ENCODE results near the gene FIP1L1. TPM values are rescaled to one million over a fixed set of nuclear protein-coding genes. Genes with fewer than 3 reads are reported as not detected.

FIP1L1 gene
- total RNA-seq, 2 experiments from 2014 or later: 50.9 to 53.1 TPM

DNA sequence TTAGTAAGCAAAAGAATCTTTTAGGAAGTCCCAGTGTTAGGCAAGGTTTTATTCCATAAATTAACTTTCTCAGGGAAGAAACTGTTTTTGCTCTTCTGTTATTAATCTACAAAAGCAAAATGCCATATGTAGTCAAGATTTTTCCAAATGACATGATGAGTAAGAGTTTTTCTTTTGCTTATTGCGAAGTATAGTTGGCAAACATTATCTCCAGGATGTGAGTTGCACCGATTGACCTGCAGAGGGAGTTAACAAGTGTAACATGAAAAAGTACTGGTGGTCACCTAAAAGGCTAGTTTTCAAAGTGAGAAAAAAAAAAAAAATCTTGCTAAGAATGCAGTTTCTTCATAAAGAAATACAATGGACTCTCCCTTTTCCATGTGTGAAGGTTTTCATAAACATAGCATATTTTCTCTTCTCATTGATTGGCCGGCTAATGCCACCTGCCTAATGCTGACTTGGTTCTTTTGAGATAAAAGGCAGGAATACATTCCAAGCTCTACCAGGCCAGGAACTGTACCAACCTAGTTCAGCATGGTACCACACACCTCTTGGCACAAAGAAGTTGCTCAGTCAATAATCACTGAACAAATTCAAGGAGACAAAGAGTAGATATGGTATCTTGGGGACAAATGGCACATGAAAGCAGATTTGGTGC is 113.7 kb downstream of the FIP1L1 start:
- intact Hi-C loops (cut with DNase I, micrococcal nuclease): no loop called here
- no peak for TF ChIP-seq CTCF (IDR thresholded peaks at IDR 0.05)
- no peak overlapping the region for H3K27ac ChIP-seq (ENCODE audit: low read depth in 1 of 2, low read length in 2 of 2)
- H3K27me3 ChIP-seq (ENCODE audit: control insufficient read depth in 1 of 2, insufficient read depth in 2 of 2, low read length in 2 of 2): peaks cover 0 to 10% of the 10 kb centered on the region in 2 experiments
- no peak for ATAC-seq (ENCODE audit: poor library complexity)
- no peaks in the 10 kb centered on the region for H3K4me1 ChIP-seq (ENCODE audit: insufficient read depth, low read length)
- Mint-ChIP-seq H3K27ac (no peak overlapping the region), H3K36me3 (ENCODE audit: low read depth) (no peaks in the 10 kb centered on the region), H3K4me3 (no peak overlapping the region), H3K9me3 (no peaks in the 10 kb centered on the region), H3K27me3 (peaks cover 14% of the 10 kb centered on the region), H3K4me1 (ENCODE audit: low read depth) (no peaks in the 10 kb centered on the region)
- peaks cover 0 to 2% of the 10 kb centered on the region in 2 experiments for H3K9me3 ChIP-seq (ENCODE audit: control insufficient read depth in 1 of 2, insufficient read depth in 1 of 2, low read length in 2 of 2)
- no peaks in the 10 kb centered on the region for H3K36me3 ChIP-seq (ENCODE audit: insufficient read depth, low read length)
- POLR2A ChIA-PET: no interaction called here
- DNase-seq: no peak
- CTCF ChIA-PET: no interaction called here
- no peak overlapping the region for H3K4me3 ChIP-seq (ENCODE audit: low read length)

DNA sequence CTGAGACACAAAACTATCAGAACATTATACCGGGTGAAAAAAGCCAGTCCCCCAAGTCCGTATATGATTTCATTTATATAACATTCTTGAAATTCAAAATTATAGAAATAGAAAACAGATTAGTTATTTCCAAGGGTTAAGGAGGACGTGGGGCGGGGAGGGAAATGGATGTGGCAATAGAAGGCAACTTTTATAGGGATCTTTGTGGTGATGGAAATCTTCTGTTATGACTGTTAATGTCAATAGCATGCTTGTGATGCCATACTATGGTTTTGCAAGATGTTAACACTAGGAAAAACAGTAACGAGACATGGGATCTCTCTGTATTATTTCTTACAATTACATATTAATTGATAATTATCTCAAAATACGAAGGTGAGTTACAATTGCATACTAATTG is 117.4 kb downstream of the FIP1L1 start:
- Histone ChIP-seq H3K27ac (ENCODE audit: low read depth in 1 of 2, low read length in 2 of 2) (no peak overlapping the region), H3K9me3 (ENCODE audit: control insufficient read depth in 1 of 2, insufficient read depth in 1 of 2, low read length in 2 of 2) (no peaks in the 10 kb centered on the region), H3K4me3 (ENCODE audit: low read length) (no peak overlapping the region), H3K4me1 (ENCODE audit: insufficient read depth, low read length) (no peaks in the 10 kb centered on the region), H3K36me3 (ENCODE audit: insufficient read depth, low read length) (no peaks in the 10 kb centered on the region), H3K27me3 (ENCODE audit: control insufficient read depth in 1 of 2, insufficient read depth in 2 of 2, low read length in 2 of 2) (no peaks in the 10 kb centered on the region)
- Mint-ChIP-seq H3K27me3 (no peaks in the 10 kb centered on the region), H3K36me3 (ENCODE audit: low read depth) (no peaks in the 10 kb centered on the region), H3K4me1 (ENCODE audit: low read depth) (no peaks in the 10 kb centered on the region), H3K9me3 (no peaks in the 10 kb centered on the region), H3K4me3 (no peak overlapping the region), H3K27ac (no peak overlapping the region)
- no peak for TF ChIP-seq CTCF (IDR thresholded peaks at IDR 0.05)
- DNase-seq: no peak
- ChIA-PET CTCF (interaction anchor here (1.0 kb wide), 1 partner anchor 9 kb away, joined by 3 read pairs; no protein-coding TSS in a partner anchor), POLR2A (no interaction called here)
- no peak for ATAC-seq (ENCODE audit: poor library complexity)
- intact Hi-C loops (cut with DNase I, micrococcal nuclease): no loop called here

- H3K27ac Mint-ChIP-seq: no peak overlapping the region
- DNase-seq: no peak
- Histone ChIP-seq H3K4me1 (ENCODE audit: insufficient read depth, low read length) (no peaks in the 10 kb centered on the region), H3K27ac (ENCODE audit: low read depth in 1 of 2, low read length in 2 of 2) (no peak overlapping the region), H3K4me3 (ENCODE audit: low read length) (no peak overlapping the region), H3K27me3 (ENCODE audit: control insufficient read depth in 1 of 2, insufficient read depth in 2 of 2, low read length in 2 of 2) (no peaks in the 10 kb centered on the region), H3K9me3 (ENCODE audit: control insufficient read depth in 1 of 2, insufficient read depth in 1 of 2, low read length in 2 of 2) (no peaks in the 10 kb centered on the region), H3K36me3 (ENCODE audit: insufficient read depth, low read length) (no peaks in the 10 kb centered on the region)
- ATAC-seq (ENCODE audit: poor library complexity): no peak
- no peaks in the 10 kb centered on the region for H3K36me3 Mint-ChIP-seq (ENCODE audit: low read depth)
- H3K27me3 Mint-ChIP-seq: no peaks in the 10 kb centered on the region
- no peaks in the 10 kb centered on the region for H3K9me3 Mint-ChIP-seq
- no peak overlapping the region for H3K4me3 Mint-ChIP-seq
- intact Hi-C loops (cut with DNase I, micrococcal nuclease): no loop called here
- TF ChIP-seq CTCF (IDR thresholded peaks at IDR 0.05): no peak
- CTCF ChIA-PET: no interaction called here
- no peaks in the 10 kb centered on the region for H3K4me1 Mint-ChIP-seq (ENCODE audit: low read depth)
- POLR2A ChIA-PET: no interaction called here
These were observed 120.2 kb downstream of the FIP1L1 start for GRCh38 chr4:53497487-53498244.
